Tibial artery (tissue), 4 donors: ENCODE data around the gene ATG16L2.

ENCODE experiments used
- DNase-seq, 2 donors: peaks; one replicate each; pipeline ENCODE4 v3.0.0-alpha.2; 2019
- H3K27ac ChIP-seq, 2 donors: fragments of 200-600 bp; sonication (generic) in 1 of 2; 1 replicate in 1 of 2; 2 replicates in 1 of 2; pipeline ENCODE4 v1.5.1; 2018 to 2019; ENCODE audit warnings: mild to moderate bottlenecking in 1 of 2
- H3K27me3 ChIP-seq, 2 donors: fragments of 200-600 bp; sonication (generic) in 1 of 2; one replicate each; pipeline versions ENCODE4 v1.5.1 to v1.6.0; 2016 to 2019
- H3K36me3 ChIP-seq, 3 donors: fragments of 200-600 bp; sonication (generic) in 2 of 3; one replicate each; pipeline ENCODE4 v1.5.1; 2016 to 2019; ENCODE audit warnings: mild to moderate bottlenecking in 2 of 3
- H3K4me1 ChIP-seq, 4 donors: fragments of 200-600 bp; sonication (generic) in 2 of 4; 1 replicate in 3 of 4; 2 replicates in 1 of 4; pipeline ENCODE4 v1.5.1; 2016 to 2019
- H3K4me3 ChIP-seq, 2 donors: fragments of 200-600 bp; sonication (generic) in 1 of 2; 1 replicate in 1 of 2; 2 replicates in 1 of 2; pipeline ENCODE4 v1.5.1; 2018 to 2019; ENCODE audit warnings: mild to moderate bottlenecking in 2 of 2
- H3K9me3 ChIP-seq, 3 donors: fragments of 200-600 bp; sonication (generic) in 1 of 3; one replicate each; pipeline ENCODE4 v1.5.1; 2016 to 2019
- CTCF ChIP-seq, 2 experiments: fragments of 200-600 bp in 1 of 2; fragments of 450-650 bp in 1 of 2; IDR thresholded peaks; one replicate each; pipeline ENCODE4 v1.5.1; 2017 to 2019; ENCODE audit warnings: antibody characterized with exemption in 2 of 2, mild to moderate bottlenecking in 1 of 2, moderate library complexity in 1 of 2
- intact Hi-C: fragments of 100-400 bp; cut with DNase I; formaldehyde crosslinking; loops from one replicate; pipeline ENCODE4 v1.15.0; 2023; ENCODE audit warnings: low total_unique reads

Gene ATG16L2

DNA sequence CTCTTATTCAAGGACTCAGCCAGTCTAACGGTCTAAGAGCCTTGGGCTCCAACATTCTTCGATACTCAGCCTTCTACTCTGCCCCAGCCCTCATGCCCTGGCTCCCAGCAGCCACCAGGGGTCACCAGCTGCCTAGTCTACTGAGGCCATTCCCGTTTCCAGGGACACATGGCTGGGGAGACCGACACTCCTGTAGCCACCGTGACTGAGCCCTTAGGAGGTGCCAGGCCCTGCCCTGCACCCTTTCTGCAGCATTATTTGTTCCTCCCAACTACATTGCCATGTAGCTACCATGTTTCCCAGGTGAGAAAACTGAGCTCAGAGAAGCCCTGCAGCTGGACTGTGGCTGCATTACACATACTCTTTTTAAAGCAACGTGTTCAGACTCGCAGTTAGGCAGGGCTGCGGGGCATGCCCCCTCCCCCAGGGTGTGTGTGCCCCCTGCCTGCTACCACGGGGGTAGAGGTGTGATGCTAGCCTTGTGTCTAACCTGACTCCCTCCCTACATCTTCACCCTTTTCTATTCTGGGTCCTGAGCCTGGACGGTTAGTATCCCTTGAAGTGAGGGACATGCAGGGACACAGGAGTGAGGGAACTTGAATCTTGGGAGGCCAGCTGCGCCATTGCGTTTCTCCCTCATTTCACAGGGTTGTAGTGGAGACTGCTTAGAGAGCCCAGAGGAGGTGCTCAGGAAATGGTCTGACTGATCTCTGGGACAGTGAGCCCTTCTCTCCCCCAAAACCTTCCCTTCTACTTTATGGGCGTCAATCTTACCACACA, 17.5 kb downstream of the ATG16L2 start:
- Histone ChIP-seq H3K36me3 (peaks cover 0 to 8% (median 4%) of the 10 kb centered on the region in 3 donors), H3K4me3 (no peak overlapping the region), H3K27me3 (no peaks in the 10 kb centered on the region), H3K9me3 (no peaks in the 10 kb centered on the region), H3K27ac (peak overlapping the region; percentile 92 to 94), H3K4me1 (peaks cover 17 to 57% (median 55%) of the 10 kb centered on the region in 4 donors)
- peak; percentile 94 to 99 for TF ChIP-seq CTCF (IDR thresholded peaks at IDR 0.05)
- peak; percentile 88 to 94 for DNase-seq
- intact Hi-C loops: loop anchor here (2.0 kb wide), 2 partner anchors 17 to 347 kb away; no protein-coding TSS in a partner anchor

DNA sequence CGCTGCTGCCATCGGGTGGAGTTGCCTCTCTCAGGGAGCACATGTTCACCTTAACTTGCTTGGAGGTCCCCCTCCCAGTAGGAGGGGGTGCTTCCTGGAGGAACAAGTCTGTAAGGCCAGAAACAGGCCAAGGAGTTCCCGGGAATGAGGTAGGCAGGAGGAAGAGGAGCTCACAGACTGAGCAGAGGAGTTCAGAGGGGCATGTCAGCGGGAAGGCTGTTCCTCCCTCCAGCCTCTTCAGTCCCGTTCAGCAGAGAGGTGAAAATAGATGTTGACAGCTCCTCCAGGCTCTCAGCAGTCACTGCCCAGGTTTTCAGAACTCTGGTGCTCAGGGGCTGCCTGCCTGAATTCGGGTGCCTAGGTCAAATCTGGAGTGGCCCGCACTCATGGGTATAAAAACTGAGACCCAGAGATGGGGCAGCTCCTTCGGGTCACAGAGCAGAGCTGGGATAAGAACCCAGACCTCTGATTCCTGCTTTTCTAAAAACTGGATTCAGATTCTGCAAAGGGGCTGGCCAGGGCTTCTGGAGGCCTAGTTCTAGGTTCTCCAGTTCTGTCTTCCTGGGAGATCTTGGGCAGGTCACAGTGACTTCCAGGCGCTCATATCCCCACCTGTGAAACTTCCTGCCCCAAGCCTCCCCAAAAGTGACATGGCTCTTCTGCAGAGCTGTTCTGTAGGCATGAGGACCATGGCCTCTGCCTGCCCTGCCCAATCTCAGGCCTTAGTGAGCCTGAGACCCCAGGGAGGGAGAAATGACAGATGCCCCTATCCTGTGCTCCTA, 18.3 kb downstream of the ATG16L2 start:
- no peak for TF ChIP-seq CTCF (IDR thresholded peaks at IDR 0.05)
- no peak overlapping the region for H3K4me3 ChIP-seq
- no peak for DNase-seq
- H3K36me3 ChIP-seq: peaks cover 3 to 11% (median 6%) of the 10 kb centered on the region in 3 donors
- H3K27me3 ChIP-seq: no peaks in the 10 kb centered on the region
- H3K27ac ChIP-seq: peak overlapping the region; percentile 92 to 94
- no peaks in the 10 kb centered on the region for H3K9me3 ChIP-seq
- intact Hi-C loops: no loop called here
- H3K4me1 ChIP-seq: peaks cover 17 to 64% (median 60%) of the 10 kb centered on the region in 4 donors

DNA sequence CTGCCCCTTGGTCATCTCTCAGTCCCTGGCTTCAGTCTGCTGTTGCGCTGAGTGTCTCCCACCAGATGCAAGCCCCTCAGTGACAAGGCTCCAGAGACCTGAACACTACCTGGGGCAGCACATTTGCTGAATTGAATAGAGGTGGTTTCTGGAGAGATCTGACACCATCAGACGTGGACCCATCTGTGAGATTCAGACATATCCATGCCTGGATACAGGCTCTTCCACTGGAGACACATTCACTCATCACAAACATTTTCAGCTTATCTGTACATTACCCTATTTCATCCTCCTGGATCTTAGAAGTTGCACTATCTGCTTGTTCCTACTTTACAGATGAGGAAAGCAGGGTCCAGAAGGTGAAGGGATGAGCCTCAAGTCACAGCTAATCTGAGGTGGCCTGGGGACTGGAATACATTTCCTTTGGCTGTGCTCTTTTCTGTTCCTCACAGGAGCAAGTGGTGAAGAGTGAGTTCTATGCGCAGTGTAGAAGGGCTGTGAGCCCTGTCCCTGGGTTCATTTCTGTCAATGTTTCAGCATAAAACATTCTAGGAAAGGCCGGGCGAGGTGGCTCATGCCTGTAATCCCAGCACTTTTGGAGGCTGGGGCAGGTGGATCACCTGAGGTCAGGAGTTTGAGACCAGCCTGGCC, 19.0 kb downstream of the ATG16L2 start:
- H3K27me3 ChIP-seq: no peaks in the 10 kb centered on the region
- H3K9me3 ChIP-seq: no peaks in the 10 kb centered on the region
- intact Hi-C loops: no loop called here
- peaks cover 17 to 71% (median 66%) of the 10 kb centered on the region in 4 donors for H3K4me1 ChIP-seq
- no peak overlapping the region for H3K4me3 ChIP-seq
- no peak for TF ChIP-seq CTCF (IDR thresholded peaks at IDR 0.05)
- H3K36me3 ChIP-seq: peaks cover 9 to 18% (median 10%) of the 10 kb centered on the region in 3 donors
- peak overlapping the region; percentile 92 to 94 for H3K27ac ChIP-seq
- no peak for DNase-seq

- no peak for DNase-seq
- intact Hi-C loops: no loop called here
- Histone ChIP-seq H3K4me1 (peaks cover 17 to 78% (median 69%) of the 10 kb centered on the region in 4 donors), H3K36me3 (peaks cover 5 to 20% (median 10%) of the 10 kb centered on the region in 3 donors), H3K4me3 (no peak overlapping the region), H3K27me3 (no peaks in the 10 kb centered on the region), H3K9me3 (no peaks in the 10 kb centered on the region), H3K27ac (peak overlapping the region; percentile 92 to 94)
- peak in 1 of 2 experiments; percentile 21 for TF ChIP-seq CTCF (IDR thresholded peaks at IDR 0.05)
Observed at GRCh38 chr11:72833811-72834493, 19.7 kb downstream of the ATG16L2 start.

DNA sequence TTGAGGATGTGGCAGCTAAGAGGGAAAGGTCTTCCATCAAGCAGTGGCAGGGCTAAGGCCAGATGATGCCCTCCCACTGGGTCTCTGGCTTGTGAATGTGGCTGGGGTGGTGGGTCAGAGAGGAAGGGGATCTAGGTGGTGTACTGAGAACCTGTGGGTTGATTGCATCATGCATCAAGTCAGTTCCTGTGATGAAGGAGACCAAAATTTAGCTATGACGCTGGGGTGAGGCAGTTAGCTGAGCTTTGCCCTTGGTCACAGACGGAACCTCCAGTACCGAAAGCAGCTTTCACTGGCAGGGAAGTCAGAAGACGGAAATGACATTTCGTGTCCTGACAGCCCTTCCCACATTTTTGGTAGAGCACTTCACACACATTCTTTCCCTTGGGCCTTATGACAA, 20.7 kb downstream of the ATG16L2 start:
- H3K4me3 ChIP-seq: peak overlapping the region in 1 of 2 donors; percentile 14
- peaks cover 17 to 80% (median 70%) of the 10 kb centered on the region in 4 donors for H3K4me1 ChIP-seq
- H3K27ac ChIP-seq: peak overlapping the region; percentile 92 to 94
- peak in 1 of 2 donors; percentile 83 for DNase-seq
- intact Hi-C loops: no loop called here
- no peaks in the 10 kb centered on the region for H3K9me3 ChIP-seq
- H3K36me3 ChIP-seq: peaks cover 11 to 20% (median 18%) of the 10 kb centered on the region in 3 donors
- TF ChIP-seq CTCF (IDR thresholded peaks at IDR 0.05): no peak
- no peaks in the 10 kb centered on the region for H3K27me3 ChIP-seq
